ENCODE measurements around the gene EBF3.

- TF ChIP-seq CTCF (conservative IDR thresholded peaks at IDR 0.05; ENCODE audit: low read depth in 2 of 2) (no peak), ZNF114 (CRISPR knock-in tag; IDR thresholded peaks at IDR 0.05) (no peak), CREB1 (CRISPR knock-in tag; IDR thresholded peaks at IDR 0.05; ENCODE audit: low read depth) (no peak), EZH2 (IDR thresholded peaks at IDR 0.05; ENCODE audit: low read depth, unreplicated experiment) (no peak), REST (IDR thresholded peaks at IDR 0.05; ENCODE audit: unreplicated experiment) (no peak), ETS1 (IDR thresholded peaks at IDR 0.05) (no peak), POLR2AphosphoS5 (IDR thresholded peaks at IDR 0.05; ENCODE audit: low read depth) (no peak), EZH2phosphoT487 (IDR thresholded peaks at IDR 0.05; ENCODE audit: unreplicated experiment) (no peak), STAT1 (IDR thresholded peaks at IDR 0.05; ENCODE audit: unreplicated experiment) (no peak), JUNB (IDR thresholded peaks at IDR 0.05; ENCODE audit: unreplicated experiment) (no peak), NANOG (IDR thresholded peaks at IDR 0.05; ENCODE audit: borderline replicate concordance) (no peak)
Measured at GRCh38 chr10:129867631-129868179, 96.4 kb downstream of the EBF3 start.
